ENCODE measurements around the gene TROAP.

TROAP gene, protein sequence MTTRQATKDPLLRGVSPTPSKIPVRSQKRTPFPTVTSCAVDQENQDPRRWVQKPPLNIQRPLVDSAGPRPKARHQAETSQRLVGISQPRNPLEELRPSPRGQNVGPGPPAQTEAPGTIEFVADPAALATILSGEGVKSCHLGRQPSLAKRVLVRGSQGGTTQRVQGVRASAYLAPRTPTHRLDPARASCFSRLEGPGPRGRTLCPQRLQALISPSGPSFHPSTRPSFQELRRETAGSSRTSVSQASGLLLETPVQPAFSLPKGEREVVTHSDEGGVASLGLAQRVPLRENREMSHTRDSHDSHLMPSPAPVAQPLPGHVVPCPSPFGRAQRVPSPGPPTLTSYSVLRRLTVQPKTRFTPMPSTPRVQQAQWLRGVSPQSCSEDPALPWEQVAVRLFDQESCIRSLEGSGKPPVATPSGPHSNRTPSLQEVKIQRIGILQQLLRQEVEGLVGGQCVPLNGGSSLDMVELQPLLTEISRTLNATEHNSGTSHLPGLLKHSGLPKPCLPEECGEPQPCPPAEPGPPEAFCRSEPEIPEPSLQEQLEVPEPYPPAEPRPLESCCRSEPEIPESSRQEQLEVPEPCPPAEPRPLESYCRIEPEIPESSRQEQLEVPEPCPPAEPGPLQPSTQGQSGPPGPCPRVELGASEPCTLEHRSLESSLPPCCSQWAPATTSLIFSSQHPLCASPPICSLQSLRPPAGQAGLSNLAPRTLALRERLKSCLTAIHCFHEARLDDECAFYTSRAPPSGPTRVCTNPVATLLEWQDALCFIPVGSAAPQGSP

DNA sequence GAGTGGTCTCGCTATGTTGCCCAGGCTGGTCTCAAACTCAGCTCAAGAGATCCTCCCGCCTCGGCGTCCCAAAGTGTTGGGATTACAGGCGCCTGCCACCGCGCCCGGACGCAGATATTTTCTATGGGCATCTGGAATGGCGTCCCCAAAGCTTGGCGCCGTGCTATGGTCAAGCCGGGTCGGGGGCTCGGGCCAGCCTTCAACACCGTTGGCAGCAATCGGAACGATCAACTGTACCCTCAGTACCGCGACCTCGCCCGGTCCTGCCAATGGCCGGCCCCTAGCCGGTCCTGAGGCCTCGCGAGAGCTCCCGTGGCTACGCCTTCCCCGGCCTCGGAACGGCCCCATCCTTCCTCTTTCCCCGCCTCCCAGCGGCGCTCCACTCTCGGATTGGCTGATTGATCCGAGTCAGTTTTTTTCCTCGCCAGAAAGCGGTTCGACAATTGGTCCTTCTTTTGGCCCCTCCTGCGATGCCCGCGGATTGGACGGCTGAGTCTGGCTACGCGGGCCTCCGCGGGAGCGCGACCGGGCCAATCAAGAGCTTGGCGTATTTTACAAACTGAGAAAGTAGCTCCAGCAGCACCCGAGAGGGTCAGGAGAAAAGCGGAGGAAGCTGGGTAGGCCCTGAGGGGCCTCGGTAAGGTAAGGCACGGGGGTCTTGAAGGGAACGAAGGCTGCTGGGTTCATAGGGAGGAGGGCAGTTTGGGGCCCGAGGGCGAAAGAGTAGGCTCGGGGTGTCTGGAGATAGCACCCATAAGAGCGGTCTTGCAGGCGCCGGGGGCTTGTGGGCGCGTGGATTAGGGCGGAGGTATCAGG, at the start of gene TROAP:
TSS of gene TROAP (plus strand) at position 548 of the 816 bp plus-strand sequence. CDS start 354 bp downstream, outside the sequence.
- H3K4me3 ChIP-seq (ENCODE audit: low read depth, low read length) = peak within 1 kb of the TSS; percentile 93
- TF ChIP-seq, protein P1, sequence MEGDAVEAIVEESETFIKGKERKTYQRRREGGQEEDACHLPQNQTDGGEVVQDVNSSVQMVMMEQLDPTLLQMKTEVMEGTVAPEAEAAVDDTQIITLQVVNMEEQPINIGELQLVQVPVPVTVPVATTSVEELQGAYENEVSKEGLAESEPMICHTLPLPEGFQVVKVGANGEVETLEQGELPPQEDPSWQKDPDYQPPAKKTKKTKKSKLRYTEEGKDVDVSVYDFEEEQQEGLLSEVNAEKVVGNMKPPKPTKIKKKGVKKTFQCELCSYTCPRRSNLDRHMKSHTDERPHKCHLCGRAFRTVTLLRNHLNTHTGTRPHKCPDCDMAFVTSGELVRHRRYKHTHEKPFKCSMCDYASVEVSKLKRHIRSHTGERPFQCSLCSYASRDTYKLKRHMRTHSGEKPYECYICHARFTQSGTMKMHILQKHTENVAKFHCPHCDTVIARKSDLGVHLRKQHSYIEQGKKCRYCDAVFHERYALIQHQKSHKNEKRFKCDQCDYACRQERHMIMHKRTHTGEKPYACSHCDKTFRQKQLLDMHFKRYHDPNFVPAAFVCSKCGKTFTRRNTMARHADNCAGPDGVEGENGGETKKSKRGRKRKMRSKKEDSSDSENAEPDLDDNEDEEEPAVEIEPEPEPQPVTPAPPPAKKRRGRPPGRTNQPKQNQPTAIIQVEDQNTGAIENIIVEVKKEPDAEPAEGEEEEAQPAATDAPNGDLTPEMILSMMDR (IDR thresholded peaks at IDR 0.05; ENCODE audit: low read depth, low read length) = no peak
- TF ChIP-seq MYC (IDR thresholded peaks at IDR 0.05; ENCODE audit: low read depth, low read length) = peak; percentile 36; the same call in 1 of the 2 replicates
- TF ChIP-seq, protein P2, sequence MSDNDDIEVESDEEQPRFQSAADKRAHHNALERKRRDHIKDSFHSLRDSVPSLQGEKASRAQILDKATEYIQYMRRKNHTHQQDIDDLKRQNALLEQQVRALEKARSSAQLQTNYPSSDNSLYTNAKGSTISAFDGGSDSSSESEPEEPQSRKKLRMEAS (IDR thresholded peaks at IDR 0.05; ENCODE audit: low read depth, low read length) = peak; percentile 11
- TF ChIP-seq POLR2A (IDR thresholded peaks at IDR 0.05; ENCODE audit: extremely low read depth, insufficient read length) = peak; percentile 79
- peak; percentile 99 for DNase-seq (ENCODE audit: low read depth)

DNA sequence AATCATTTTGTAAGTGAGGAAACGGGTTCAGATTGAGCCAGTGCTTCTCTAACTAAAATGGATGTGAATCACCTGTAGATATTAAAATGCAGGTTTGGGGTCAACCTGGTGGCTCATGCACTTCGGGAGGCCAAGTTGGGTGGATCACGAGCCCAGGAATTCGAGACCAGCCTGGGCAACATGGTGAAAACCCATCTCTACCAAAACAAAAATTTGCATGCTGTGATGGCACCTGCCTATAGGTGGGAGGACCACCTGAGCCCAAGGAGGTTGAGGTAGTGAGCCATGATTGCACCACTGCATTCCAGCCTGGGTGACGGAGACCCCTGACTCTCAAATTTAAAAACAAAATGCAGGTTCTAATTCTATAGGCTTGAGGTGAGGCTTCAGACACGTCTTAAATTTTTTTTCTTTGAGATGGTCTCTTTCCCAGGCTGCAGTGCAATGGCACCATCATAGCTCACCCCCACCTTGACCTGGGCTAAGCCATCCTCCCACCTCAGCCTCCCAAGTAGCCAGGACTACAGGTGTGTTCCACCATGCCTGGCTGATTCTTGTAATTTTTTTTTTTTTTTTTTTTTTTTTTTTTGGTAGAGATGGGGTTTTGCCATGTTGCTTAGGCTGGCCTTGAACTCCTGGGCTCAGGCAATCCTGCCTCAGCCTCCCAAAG, 49.2 kb upstream of the TROAP start:
- TF ChIP-seq POLR2A (IDR thresholded peaks at IDR 0.05; ENCODE audit: extremely low read depth, insufficient read length) = no peak
- TF ChIP-seq, protein P2 (IDR thresholded peaks at IDR 0.05; ENCODE audit: low read depth, low read length) = no peak
- TF ChIP-seq, protein P1 (IDR thresholded peaks at IDR 0.05; ENCODE audit: low read depth, low read length) = no peak
- TF ChIP-seq MYC (IDR thresholded peaks at IDR 0.05; ENCODE audit: low read depth, low read length) = no peak
- DNase-seq (ENCODE audit: low read depth) = no peak
- H3K4me3 ChIP-seq (ENCODE audit: low read depth, low read length) = no peak overlapping the region

DNA sequence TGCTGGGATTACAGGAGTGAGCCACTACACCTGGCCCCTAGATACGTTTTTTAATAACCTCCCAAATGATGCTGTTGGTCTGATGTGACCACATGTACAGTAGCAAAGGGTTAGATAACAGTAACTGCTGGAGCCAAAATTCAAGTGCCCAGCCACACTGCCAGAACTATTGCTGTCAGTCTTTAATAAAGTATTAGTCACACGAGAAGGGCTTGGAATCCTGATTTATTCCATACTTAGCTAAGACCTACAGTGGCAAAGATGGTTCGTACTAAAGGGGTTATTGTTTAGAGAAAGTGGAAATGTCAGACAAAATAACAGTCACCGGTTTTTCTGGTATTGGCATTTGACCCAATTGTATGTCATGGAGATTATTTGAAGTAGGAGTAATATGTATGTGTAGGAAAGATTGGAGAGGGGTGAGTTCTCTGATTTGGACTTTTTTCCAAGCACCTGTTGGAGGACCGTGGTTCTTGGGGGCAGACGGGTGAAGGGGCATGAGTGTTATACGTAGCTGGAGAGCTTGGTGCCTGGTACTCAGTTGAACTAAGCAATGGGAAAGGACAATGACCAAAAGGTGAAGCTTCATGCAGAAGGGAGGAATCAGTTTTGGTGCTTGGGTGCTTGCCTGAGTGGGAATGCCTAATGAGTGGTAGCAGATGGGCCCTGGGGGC, 48.5 kb upstream of the TROAP start:
- no peak overlapping the region for H3K4me3 ChIP-seq (ENCODE audit: low read depth, low read length)
- DNase-seq (ENCODE audit: low read depth) = no peak
- TF ChIP-seq, protein P2 (IDR thresholded peaks at IDR 0.05; ENCODE audit: low read depth, low read length) = no peak
- TF ChIP-seq, protein P1 (IDR thresholded peaks at IDR 0.05; ENCODE audit: low read depth, low read length) = no peak
- TF ChIP-seq MYC (IDR thresholded peaks at IDR 0.05; ENCODE audit: low read depth, low read length) (no peak), POLR2A (IDR thresholded peaks at IDR 0.05; ENCODE audit: extremely low read depth, insufficient read length) (no peak)

DNA sequence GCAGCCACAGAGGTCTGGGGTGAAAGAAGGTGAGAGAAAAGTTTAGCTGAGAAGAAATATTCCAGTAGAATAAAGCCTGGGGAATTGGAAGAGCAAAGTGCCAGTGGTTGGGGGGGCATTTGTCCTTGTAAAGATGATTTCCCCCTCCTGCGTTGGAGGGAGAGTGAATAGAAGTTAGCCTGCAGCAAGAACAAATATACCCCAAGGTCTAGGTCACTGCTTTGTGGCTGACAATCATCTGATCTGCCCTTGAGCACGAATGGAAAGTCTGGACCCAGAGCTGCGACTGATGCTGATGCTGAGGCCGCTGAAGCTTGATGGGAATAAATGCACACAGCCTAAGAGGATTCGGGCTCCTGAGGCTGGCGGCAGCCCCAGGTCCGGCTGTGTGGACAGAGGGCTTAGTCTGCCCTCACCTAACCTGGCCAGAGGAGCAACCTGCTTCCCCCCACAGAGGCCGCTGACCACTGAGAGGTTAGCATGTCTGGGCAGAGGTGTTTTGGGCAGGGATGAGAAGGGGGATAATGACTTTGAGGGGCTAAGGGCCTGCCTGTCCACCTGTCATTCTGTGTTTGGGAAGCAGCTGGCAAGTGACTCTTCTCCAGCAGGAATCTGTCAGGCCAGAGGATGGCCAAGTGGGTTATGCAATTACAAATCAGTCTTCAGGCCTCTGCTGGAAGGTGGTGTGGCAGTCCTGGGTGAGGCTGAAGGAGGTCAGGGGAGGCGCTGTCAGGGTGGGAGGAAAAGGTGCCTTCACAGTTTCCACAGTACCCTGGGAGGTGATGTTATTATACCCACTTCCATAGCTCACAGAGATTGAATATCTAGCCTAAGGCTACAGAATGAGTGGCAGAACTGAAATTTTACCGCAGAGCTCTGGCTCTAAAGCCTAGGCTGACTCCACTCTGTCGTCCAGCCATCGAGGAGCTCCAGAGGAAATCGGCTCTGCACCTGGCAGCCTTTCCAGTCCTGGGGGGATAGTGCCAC, 46.5 kb upstream of the TROAP start:
- TF ChIP-seq, protein P1 (IDR thresholded peaks at IDR 0.05; ENCODE audit: low read depth, low read length) = no peak
- TF ChIP-seq POLR2A (IDR thresholded peaks at IDR 0.05; ENCODE audit: extremely low read depth, insufficient read length) (no peak), MYC (IDR thresholded peaks at IDR 0.05; ENCODE audit: low read depth, low read length) (no peak)
- TF ChIP-seq, protein P2 (IDR thresholded peaks at IDR 0.05; ENCODE audit: low read depth, low read length) = no peak
- no peak overlapping the region for H3K4me3 ChIP-seq (ENCODE audit: low read depth, low read length)
- DNase-seq (ENCODE audit: low read depth) = no peak

All from NB4 (cell line).